PC-3 (cell line): ENCODE data around the gene CYP4F8. TPM values are rescaled to one million over a fixed set of nuclear protein-coding genes. Genes with fewer than 3 reads are reported as not detected.
A peak's percentile ranks its signal among the peaks of the same experiment; 100 is the strongest.

Experiments used
- ATAC-seq: fragments of 200-7000 bp; cut with Tn5 transposase; 2 replicates; pipeline ENCODE4 v1.9.1; 2020; ENCODE audit warnings: mild to moderate bottlenecking, moderate library complexity
- BruUV-seq: library from RNA; stranded (reverse); fragments of 400-500 nt; replicated peaks from 2 replicates; lab custom pipeline; 2021; lab: Mats Ljungman, UMichigan
- CTCF ChIA-PET: fragments of 300-600 bp; sonication (Branson Sonifier 250); formaldehyde crosslinking; loops from one replicate; lab custom pipeline; 2022; ENCODE audit warnings: antibody characterized with exemption; lab: Charles Lee
- POLR2A ChIA-PET: fragments of 300-600 bp; sonication (Branson Sonifier 250); formaldehyde crosslinking; loops from one replicate; lab custom pipeline; 2022; ENCODE audit warnings: antibody characterized with exemption; ENCODE audit not compliant: unreplicated experiment; lab: Charles Lee
- DNase-seq: peaks from one replicate; pipeline ENCODE4 v3.0.0-alpha.2; 2015
- H2AFZ ChIP-seq: fragments of 300-600 bp; sonication (generic); 2 replicates; pipeline ENCODE4 v1.6.0; 2016; ENCODE audit warnings: antibody characterized with exemption, low read length
- H3F3A ChIP-seq: fragments of 300-600 bp; sonication (generic); one replicate; pipeline ENCODE4 v1.6.0; 2017; ENCODE audit warnings: antibody characterized with exemption, low read length, control low read depth, mild to moderate bottlenecking; ENCODE audit not compliant: unreplicated experiment
- H3K27ac ChIP-seq: fragments of 300-600 bp; sonication (generic); 2 replicates; pipeline ENCODE4 v1.5.1; 2016; ENCODE audit warnings: mild to moderate bottlenecking, low read length
- H3K27me3 ChIP-seq: fragments of 300-600 bp; sonication (generic); 2 replicates; pipeline ENCODE4 v1.6.1; 2016; ENCODE audit warnings: low read length, mixed read lengths
- H3K36me3 ChIP-seq: fragments of 300-600 bp; sonication (generic); 2 replicates; pipeline ENCODE4 v1.6.1; 2016; ENCODE audit warnings: low read depth, mixed run types, low read length, mixed read lengths
- H3K4me1 ChIP-seq: fragments of 300-600 bp; sonication (generic); 2 replicates; pipeline ENCODE4 v1.5.1; 2016; ENCODE audit warnings: low read length; ENCODE audit not compliant: insufficient read depth
- H3K4me2 ChIP-seq: fragments of 300-600 bp; sonication (generic); 2 replicates; pipeline ENCODE4 v1.6.0; 2016; ENCODE audit warnings: low read length
- H3K4me3 ChIP-seq: fragments of 300-600 bp; sonication (generic); 2 replicates; pipeline ENCODE4 v1.5.1; 2016; ENCODE audit warnings: mild to moderate bottlenecking, low read length, mixed read lengths
- H3K79me2 ChIP-seq: fragments of 300-600 bp; sonication (generic); 2 replicates; pipeline ENCODE4 v1.6.1; 2017; ENCODE audit warnings: low read length, mixed read lengths
- H3K9ac ChIP-seq: fragments of 300-600 bp; sonication (generic); 2 replicates; pipeline ENCODE4 v1.6.0; 2016; ENCODE audit warnings: mild to moderate bottlenecking, low read length
- H3K9me2 ChIP-seq: fragments of 300-600 bp; sonication (generic); replicated peaks from 2 replicates; pipeline ENCODE4 v1.6.1; 2016; ENCODE audit warnings: mixed run types, low read length, mixed read lengths
- H3K9me3 ChIP-seq: fragments of 300-600 bp; sonication (generic); 2 replicates; pipeline ENCODE4 v1.6.1; 2016; ENCODE audit warnings: low read length, mixed read lengths
- H4K20me1 ChIP-seq: fragments of 300-600 bp; sonication (generic); 2 replicates; pipeline ENCODE4 v1.6.1; 2016; ENCODE audit warnings: low read length, mixed read lengths
- EZH2 ChIP-seq: fragments of 300-600 bp; sonication (generic); IDR thresholded peaks from one replicate; pipeline ENCODE4 v1.6.1; 2017; ENCODE audit warnings: antibody characterized with exemption, mild to moderate bottlenecking, low read length; ENCODE audit not compliant: unreplicated experiment
- EZH2phosphoT487 ChIP-seq: fragments of 300-600 bp; sonication (generic); IDR thresholded peaks from 2 replicates; pipeline ENCODE4 v1.6.1; 2018; ENCODE audit warnings: mild to moderate bottlenecking, antibody characterized with exemption, low read length, borderline replicate concordance
- intact Hi-C: fragments of 100-400 bp; cut with micrococcal nuclease; formaldehyde crosslinking; loops from 2 replicates; pipeline ENCODE4 v1.9.0; 2023
- total RNA-seq: library from RNA; depleted of rRNA; stranded (reverse); fragments of >200 nt; gene quantifications from 2 replicates; pipeline ENCODE4 v1.2.3, GENCODE V29; 2014
- TF ChIP-seq, protein P1 (sequence below): fragments of 300-600 bp; sonication (generic); conservative IDR thresholded peaks from 2 replicates; pipeline ENCODE4 v1.5.1; 2017; ENCODE audit warnings: antibody characterized with exemption, low read depth, mild to moderate bottlenecking, low read length

CYP4F8 gene
- total RNA-seq, 1 experiment from 2014 or later, result not detected

- ATAC-seq (no peak), DNase-seq (no peak)
- CTCF ChIA-PET, result no interaction called here
- Histone ChIP-seq H3K27ac (no peak overlapping the region), H3K4me2 (no peak overlapping the region), H3K9me3 (no peaks in the 10 kb centered on the region), H3K36me3 (no peaks in the 10 kb centered on the region), H3K4me1 (no peaks in the 10 kb centered on the region), H3K27me3 (peaks cover 32% of the 10 kb centered on the region), H3K9me2 (no peaks in the 10 kb centered on the region), H2AFZ (no peak overlapping the region), H3K4me3 (no peak overlapping the region), H4K20me1 (no peaks in the 10 kb centered on the region), H3K9ac (no peak overlapping the region), H3F3A (no peaks in the 10 kb centered on the region), H3K79me2 (no peaks in the 10 kb centered on the region)
- intact Hi-C loops, result loop anchor here (2.0 kb wide), 1 partner anchor 227 kb away; no protein-coding TSS in a partner anchor
- BruUV-seq, result no TSS peak
- TF ChIP-seq EZH2 (no peak), EZH2phosphoT487 (no peak)
- TF ChIP-seq, protein P1, sequence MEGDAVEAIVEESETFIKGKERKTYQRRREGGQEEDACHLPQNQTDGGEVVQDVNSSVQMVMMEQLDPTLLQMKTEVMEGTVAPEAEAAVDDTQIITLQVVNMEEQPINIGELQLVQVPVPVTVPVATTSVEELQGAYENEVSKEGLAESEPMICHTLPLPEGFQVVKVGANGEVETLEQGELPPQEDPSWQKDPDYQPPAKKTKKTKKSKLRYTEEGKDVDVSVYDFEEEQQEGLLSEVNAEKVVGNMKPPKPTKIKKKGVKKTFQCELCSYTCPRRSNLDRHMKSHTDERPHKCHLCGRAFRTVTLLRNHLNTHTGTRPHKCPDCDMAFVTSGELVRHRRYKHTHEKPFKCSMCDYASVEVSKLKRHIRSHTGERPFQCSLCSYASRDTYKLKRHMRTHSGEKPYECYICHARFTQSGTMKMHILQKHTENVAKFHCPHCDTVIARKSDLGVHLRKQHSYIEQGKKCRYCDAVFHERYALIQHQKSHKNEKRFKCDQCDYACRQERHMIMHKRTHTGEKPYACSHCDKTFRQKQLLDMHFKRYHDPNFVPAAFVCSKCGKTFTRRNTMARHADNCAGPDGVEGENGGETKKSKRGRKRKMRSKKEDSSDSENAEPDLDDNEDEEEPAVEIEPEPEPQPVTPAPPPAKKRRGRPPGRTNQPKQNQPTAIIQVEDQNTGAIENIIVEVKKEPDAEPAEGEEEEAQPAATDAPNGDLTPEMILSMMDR, result no peak
- POLR2A ChIA-PET, result no interaction called here
Measured at GRCh38 chr19:15584095-15584494, 30.9 kb upstream of the CYP4F8 start.

- Histone ChIP-seq H3K36me3 (no peaks in the 10 kb centered on the region), H3K4me1 (no peaks in the 10 kb centered on the region), H4K20me1 (no peaks in the 10 kb centered on the region), H3K4me2 (no peak overlapping the region), H3K9ac (no peak overlapping the region), H3K27ac (no peak overlapping the region), H3K27me3 (peaks cover 32% of the 10 kb centered on the region), H3F3A (no peaks in the 10 kb centered on the region), H2AFZ (no peak overlapping the region), H3K9me3 (no peaks in the 10 kb centered on the region), H3K4me3 (no peak overlapping the region), H3K9me2 (no peaks in the 10 kb centered on the region), H3K79me2 (no peaks in the 10 kb centered on the region)
- POLR2A ChIA-PET, result no interaction called here
- no peak for TF ChIP-seq EZH2phosphoT487
- TF ChIP-seq, protein P1, result peak; percentile 93
- ATAC-seq, result peak; percentile 94
- CTCF ChIA-PET, result no interaction called here
- no TSS peak for BruUV-seq
- peak; percentile 80 for DNase-seq
- intact Hi-C loops, result loop anchor here (2.0 kb wide), 1 partner anchor 226 kb away; no protein-coding TSS in a partner anchor
Measured at GRCh38 chr19:15584541-15585115, 30.4 kb upstream of the CYP4F8 start.

DNA sequence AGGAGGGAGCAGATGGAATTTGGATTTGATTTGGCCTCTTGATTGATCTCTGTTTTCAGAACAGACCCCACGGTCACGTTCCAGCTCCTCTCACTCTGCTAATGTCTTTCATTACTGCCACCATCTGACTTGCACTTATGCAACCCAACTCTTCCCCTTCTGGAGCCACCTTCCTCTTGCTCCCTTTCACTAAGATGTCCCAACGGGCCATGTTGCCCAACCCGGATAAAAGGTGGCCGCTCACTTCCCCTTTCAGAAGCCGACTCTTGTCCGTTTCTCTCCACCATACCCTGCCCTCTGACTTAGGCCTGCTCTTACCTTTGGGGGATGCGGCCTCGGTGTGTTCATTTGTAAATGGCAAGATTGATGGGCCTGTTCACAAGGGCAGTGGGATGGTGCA, 27.4 kb upstream of the CYP4F8 start:
- no peaks in the 10 kb centered on the region for H3K9me2 ChIP-seq
- no peak overlapping the region for H3K4me3 ChIP-seq
- no peaks in the 10 kb centered on the region for H3K79me2 ChIP-seq
- no peak overlapping the region for H3K9ac ChIP-seq
- DNase-seq (no peak), ATAC-seq (no peak)
- H4K20me1 ChIP-seq, result no peaks in the 10 kb centered on the region
- H3K27me3 ChIP-seq, result peaks cover 9% of the 10 kb centered on the region
- no peak overlapping the region for H3K4me2 ChIP-seq
- CTCF ChIA-PET, result interaction anchor here (0.5 to 0.7 kb wide), 2 partner anchors 470 to 496 kb away, joined by 3 to 6 read pairs; no protein-coding TSS in a partner anchor
- TF ChIP-seq, protein P1, result no peak
- TF ChIP-seq EZH2, result no peak
- no peak for TF ChIP-seq EZH2phosphoT487
- no peaks in the 10 kb centered on the region for H3K4me1 ChIP-seq
- no peak overlapping the region for H2AFZ ChIP-seq
- H3F3A ChIP-seq, result no peaks in the 10 kb centered on the region
- H3K36me3 ChIP-seq, result no peaks in the 10 kb centered on the region
- POLR2A ChIA-PET, result no interaction called here
- no peak overlapping the region for H3K27ac ChIP-seq
- no TSS peak for BruUV-seq
- intact Hi-C loops, result no loop called here
- no peaks in the 10 kb centered on the region for H3K9me3 ChIP-seq
